HG02610 (cell line): Measurements from ENCODE around the gene SMIM12.

Experiments used
- ATAC-seq: cut with Tn5 transposase; IDR thresholded peaks from one replicate; pipeline ENCODE4 v1.9.1; 2021; ENCODE audit warnings: mild to moderate bottlenecking, moderate library complexity; ENCODE audit not compliant: unreplicated experiment

The SMIM12 gene

GRCh38 chr1:34874296-34874952 lies 14.9 kb upstream of the SMIM12 start:
- no peak for ATAC-seq

DNA sequence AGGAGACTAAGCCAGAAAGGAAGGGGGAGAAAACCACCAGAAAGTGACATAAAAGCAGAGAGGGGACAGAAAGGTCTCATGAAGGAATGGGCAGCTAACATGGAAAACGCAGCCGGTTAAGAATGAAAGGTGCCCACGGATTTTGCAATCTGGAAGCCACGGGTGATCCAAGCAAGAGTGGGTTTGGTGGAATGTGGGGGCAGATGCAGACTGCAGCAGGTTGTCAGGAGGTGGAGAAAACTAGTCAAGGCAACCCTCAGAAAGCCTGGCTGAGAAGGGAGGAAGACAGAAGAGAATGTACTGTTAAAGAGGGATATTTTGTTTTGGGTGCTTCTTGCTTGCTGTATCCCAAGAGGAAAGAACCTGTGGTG lies 12.6 kb upstream of the SMIM12 start:
- no peak for ATAC-seq

DNA sequence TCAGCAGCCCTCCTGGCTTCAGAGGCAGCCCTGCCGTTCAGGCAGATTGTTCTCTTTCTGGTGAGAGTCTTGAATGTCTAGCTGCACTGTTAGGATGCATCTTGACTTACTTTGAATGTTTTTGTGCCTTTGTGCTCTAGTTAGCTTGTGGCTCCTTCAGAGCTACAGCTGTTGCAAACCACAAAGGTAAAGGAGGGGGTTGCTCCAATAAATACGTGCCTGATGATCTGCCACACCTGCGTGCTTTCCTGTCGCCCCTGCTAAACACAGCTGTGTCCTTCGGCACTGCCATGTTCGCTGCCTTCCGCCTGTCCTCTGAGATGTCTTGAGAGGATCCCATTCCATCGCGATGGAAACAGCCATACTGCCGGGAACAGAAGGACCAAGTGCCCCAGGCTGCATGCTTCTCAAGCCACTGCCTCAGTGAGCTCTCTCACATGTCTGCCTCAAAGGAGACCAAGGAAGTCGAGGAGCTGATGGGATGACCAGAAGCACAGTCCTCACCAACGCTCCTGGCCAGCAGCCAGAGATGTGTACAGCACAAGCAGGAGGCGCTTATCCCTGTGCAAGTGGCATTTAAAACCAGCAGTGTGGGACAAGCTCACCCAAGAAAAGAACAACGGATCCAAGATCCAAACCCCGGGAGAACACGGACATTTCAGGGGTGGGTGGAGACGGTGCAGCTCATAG lies 12.0 kb upstream of the SMIM12 start:
- no peak for ATAC-seq

GRCh38 chr1:34870395-34870794 lies 10.8 kb upstream of the SMIM12 start:
- no peak for ATAC-seq

GRCh38 chr1:34869760-34870159 lies 10.2 kb upstream of the SMIM12 start:
- no peak for ATAC-seq

DNA sequence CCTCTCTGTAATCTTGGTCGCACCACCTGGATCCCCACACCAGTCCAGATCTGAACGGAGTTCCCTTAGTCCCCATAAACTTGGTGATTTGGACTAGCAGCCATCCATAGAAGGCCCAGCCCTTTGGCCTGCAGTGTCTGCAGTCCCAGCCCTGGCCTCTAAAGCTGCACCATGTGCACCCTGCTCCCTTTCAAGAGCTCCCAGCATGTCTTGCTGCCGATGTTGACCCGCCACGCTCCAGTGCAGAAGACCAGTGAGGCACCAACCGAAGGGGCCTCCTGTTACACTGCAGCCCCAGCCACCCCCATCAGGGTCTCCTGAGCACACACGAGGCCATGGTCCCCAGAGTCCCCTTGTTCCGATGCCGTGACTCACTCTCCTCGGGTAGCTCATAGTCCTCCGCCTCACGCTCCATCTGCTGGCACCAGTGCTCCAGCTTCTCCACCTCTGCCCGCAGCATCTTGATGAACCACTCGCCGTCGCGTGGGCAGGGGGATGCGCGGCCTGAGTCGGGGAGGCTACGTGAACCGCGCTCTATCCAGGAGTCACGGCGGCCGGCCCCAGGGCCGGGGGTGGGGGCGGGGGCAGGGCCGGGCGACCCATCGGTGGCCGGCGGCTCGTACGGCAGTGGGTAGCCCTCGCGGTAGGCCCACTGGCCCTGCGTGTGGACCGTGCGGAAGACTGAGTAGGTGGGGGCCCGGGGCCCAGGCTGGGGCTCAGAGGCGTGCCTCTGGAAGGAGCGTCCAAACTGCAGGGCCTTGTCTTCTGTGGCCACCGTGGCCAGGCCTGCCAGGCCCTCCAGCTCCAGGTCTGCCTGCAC lies 8.9 kb upstream of the SMIM12 start:
- ATAC-seq, result no peak

- no peak for ATAC-seq
These were observed 7.9 kb upstream of the SMIM12 start for GRCh38 chr1:34867415-34867814.

- ATAC-seq, result no peak
These were observed 7.2 kb upstream of the SMIM12 start for GRCh38 chr1:34866762-34867109.

DNA sequence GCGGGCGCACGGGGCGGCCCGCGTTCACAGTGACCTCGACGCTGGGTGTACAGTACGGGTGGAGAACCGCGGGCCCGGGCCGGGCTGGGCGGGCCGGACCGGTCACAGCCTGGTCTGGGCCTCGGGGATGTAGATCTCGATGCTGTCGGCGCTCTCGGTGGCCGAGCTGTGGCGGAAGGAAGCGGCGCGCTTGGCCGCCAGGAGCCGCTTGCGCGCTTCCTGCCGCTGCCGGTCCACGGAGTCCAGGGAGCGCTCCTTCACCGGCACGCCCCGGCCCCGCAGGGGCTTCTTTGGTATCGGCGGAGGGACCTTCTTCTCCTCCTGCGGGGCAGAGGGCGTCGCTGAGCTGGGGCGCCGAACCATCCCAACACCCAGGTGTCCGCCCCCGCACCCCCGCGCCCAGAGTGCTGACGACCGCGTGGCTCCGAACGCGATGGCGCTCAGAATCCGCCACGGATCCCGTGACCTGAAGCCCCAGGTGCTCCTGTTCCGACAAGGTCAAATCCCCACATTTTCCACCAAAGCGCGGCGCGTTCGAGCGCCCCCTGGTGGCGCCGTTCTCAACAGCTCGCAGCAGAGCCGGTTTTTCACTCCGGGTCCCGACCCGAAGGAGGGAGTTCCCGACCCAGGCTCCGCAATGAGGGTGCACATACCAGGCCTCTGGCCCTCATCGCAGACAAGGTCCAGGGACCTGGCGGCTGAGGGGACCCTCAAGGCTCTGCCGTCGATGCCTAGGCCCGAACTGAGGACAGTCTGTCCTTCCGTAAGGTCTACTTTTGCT lies 6.6 kb upstream of the SMIM12 start:
- peak; percentile 49 for ATAC-seq

DNA sequence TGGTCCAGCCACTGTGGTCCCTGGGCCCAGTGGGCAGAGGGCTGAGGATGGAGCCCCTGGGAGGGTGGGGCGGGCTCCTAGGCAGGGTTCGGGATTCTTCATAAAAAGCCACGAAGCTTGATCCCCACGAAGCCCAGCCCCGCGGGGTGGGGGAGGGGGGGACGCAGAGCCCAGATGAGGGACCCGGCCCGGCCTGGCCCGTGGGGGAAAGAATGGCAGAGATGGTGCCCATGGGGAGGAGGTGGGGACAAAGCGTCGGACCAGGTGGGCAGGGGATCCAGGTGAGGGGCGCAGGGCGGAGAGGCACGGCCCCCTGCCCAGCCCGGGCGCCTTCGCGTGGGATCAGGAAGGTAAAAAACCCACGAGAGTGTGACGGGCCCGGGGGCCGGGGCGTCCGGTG lies 6.0 kb upstream of the SMIM12 start:
- no peak for ATAC-seq

DNA sequence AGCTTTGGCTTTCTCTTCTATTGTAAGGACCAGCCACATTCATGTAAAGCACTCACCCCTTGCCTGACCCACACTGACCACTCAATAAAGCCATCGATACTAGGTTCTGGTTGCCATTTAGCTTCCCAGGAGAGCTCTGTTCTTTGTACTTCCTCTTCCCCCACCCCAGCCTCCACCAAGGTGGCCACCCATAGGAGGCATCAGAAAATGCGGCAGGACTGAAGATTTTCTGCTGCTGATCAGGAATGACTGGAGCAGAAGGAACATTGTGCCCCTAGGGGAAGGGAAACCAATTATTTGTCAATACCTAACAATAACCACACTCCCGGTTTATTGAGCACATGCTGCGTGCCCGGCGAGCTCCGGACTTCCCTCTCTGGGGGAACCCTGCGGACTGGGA lies 5.2 kb upstream of the SMIM12 start:
- no peak for ATAC-seq

GRCh38 chr1:34863501-34863900 lies 4.0 kb upstream of the SMIM12 start:
- ATAC-seq, result no peak

- ATAC-seq, result no peak
These were observed 576 bp downstream of the SMIM12 start for GRCh38 chr1:34858901-34859445.

GRCh38 chr1:34856697-34857096 lies 2.9 kb downstream of the SMIM12 start:
- ATAC-seq, result no peak

- peak; percentile 94 for ATAC-seq
These were observed 6.8 kb downstream of the SMIM12 start for GRCh38 chr1:34852677-34853217.

DNA sequence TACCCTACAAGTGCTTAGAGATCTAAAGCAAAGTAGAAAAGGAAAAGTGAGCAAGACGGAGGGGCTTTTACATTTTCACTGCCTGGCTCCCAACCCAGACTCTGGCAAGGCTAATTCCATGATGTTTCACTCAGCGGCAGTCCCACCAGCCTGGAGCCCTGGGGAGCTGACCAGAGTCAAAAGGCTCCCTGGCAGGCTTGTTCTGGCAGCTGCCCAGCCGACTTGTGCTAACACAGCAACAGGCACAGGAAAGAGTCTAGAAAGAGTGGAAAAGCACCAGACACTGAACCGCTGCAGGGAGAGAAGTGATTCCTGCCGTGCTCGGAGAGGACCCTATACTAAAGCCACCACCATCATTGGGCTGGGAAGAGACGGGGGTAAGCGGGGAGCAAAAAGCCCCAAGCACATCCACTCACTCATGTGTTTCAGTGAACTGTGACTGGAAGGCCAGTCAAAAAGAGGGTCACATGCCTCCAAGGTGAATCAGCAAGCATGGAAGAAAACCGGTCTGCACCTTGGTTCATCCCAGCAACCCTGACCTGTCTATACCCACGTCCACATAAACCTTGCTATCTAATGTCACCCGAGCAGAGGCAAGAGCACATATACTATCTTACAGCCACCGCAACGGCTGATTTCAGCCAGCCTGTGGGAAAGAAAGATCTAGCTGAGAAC lies 8.0 kb downstream of the SMIM12 start:
- no peak for ATAC-seq

GRCh38 chr1:34850382-34850781 lies 9.2 kb downstream of the SMIM12 start:
- no peak for ATAC-seq

GRCh38 chr1:34847094-34847493 lies 12.5 kb downstream of the SMIM12 start:
- ATAC-seq, result no peak

GRCh38 chr1:34846265-34846664 lies 13.3 kb downstream of the SMIM12 start:
- ATAC-seq, result no peak
